ENCODE measurements around the gene COL12A1.

DNA sequence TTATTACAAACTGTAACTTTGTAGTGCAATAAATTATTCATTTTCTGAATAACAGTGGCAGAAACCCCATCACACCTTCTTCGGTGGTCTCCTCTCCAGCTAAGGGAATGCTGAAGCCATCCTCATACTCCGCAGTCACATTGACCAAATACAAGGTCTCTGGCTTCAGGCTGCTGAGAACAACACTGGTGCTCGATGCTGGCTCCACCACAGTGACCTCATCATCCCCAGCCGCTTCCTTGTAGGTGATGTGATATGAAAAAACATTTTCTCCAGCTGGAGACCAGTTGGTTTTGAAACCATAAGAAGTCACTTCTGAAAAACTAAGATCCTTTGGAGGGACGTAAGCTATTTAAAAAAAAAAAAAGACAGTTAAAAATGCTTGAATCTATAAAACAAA is 25.0 kb downstream of the COL12A1 start:
- TF ChIP-seq CTCF (IDR thresholded peaks at IDR 0.05) (no peak), POLR2A (IDR thresholded peaks at IDR 0.05) (no peak)

Measured in transverse colon (tissue), 3 donors.